Chondrocyte (in vitro differentiated cells): ENCODE data around the gene GPC6. TPM values are rescaled to one million over a fixed set of nuclear protein-coding genes. Genes with fewer than 3 reads are reported as not detected.

ENCODE experiments used
- DNase-seq: peaks from one replicate; pipeline ENCODE4 v3.0.0; 2021; ENCODE audit warnings: mixed read lengths, low spot score
- H3K27ac Mint-ChIP-seq: one replicate; pipeline ENCODE4 v1.8.0; 2021; ENCODE audit warnings: mild to moderate bottlenecking, moderate library complexity, mixed read lengths; ENCODE audit not compliant: unreplicated experiment
- H3K27me3 Mint-ChIP-seq: 2 replicates; pipeline ENCODE4 v1.8.0; 2021; ENCODE audit warnings: low read depth, mixed read lengths
- H3K36me3 Mint-ChIP-seq: 2 replicates; pipeline ENCODE4 v1.8.0; 2021; ENCODE audit warnings: low read depth, mixed read lengths
- H3K4me1 Mint-ChIP-seq: 2 replicates; pipeline ENCODE4 v1.8.0; 2021; ENCODE audit warnings: low read depth, mild to moderate bottlenecking, mixed read lengths
- H3K4me3 Mint-ChIP-seq: one replicate; pipeline ENCODE4 v1.8.0; 2021; ENCODE audit warnings: mild to moderate bottlenecking, moderate library complexity, mixed read lengths; ENCODE audit not compliant: unreplicated experiment
- H3K9me3 Mint-ChIP-seq: 2 replicates; pipeline ENCODE4 v1.8.0; 2021; ENCODE audit warnings: low read depth, mixed read lengths
- total RNA-seq: library from RNA; stranded (reverse); gene quantifications from 3 replicates; pipeline ENCODE4 v1.2.1, GENCODE V29; 2021
- TF ChIP-seq, protein P1 (sequence below): fragments of 200-600 bp; sonication (generic); IDR thresholded peaks from 2 replicates; pipeline ENCODE4 v1.5.0; 2021; ENCODE audit warnings: antibody characterized with exemption, mild to moderate bottlenecking, moderate library complexity

GPC6 gene
- total RNA-seq, 1 donor from 2014 or later: 76.1 TPM

DNA sequence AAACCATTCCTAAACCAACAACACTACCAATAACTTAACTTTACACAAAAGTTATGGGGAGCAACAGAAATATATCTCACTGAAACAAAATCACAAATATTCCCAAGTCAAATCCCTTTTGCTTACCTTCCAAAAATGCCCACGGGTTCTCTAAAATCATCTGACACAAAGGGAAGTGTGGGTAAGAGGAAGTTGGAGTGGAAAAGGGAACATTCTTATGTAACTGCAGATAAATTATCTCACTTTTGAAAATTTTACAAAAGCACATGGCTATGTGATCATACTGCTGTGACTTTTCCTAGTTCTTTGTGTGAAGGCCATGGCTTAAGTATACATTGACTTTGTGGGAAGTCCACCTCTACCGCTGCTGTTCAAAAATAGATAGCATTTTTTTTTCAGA is 350.5 kb downstream of the GPC6 start:
- H3K27ac Mint-ChIP-seq: no peak overlapping the region
- H3K9me3 Mint-ChIP-seq: no peaks in the 10 kb centered on the region
- DNase-seq: no peak
- TF ChIP-seq, protein P1, sequence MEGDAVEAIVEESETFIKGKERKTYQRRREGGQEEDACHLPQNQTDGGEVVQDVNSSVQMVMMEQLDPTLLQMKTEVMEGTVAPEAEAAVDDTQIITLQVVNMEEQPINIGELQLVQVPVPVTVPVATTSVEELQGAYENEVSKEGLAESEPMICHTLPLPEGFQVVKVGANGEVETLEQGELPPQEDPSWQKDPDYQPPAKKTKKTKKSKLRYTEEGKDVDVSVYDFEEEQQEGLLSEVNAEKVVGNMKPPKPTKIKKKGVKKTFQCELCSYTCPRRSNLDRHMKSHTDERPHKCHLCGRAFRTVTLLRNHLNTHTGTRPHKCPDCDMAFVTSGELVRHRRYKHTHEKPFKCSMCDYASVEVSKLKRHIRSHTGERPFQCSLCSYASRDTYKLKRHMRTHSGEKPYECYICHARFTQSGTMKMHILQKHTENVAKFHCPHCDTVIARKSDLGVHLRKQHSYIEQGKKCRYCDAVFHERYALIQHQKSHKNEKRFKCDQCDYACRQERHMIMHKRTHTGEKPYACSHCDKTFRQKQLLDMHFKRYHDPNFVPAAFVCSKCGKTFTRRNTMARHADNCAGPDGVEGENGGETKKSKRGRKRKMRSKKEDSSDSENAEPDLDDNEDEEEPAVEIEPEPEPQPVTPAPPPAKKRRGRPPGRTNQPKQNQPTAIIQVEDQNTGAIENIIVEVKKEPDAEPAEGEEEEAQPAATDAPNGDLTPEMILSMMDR: no peak
- no peaks in the 10 kb centered on the region for H3K36me3 Mint-ChIP-seq
- H3K27me3 Mint-ChIP-seq: no peaks in the 10 kb centered on the region
- no peak overlapping the region for H3K4me3 Mint-ChIP-seq
- H3K4me1 Mint-ChIP-seq: no peaks in the 10 kb centered on the region

DNA sequence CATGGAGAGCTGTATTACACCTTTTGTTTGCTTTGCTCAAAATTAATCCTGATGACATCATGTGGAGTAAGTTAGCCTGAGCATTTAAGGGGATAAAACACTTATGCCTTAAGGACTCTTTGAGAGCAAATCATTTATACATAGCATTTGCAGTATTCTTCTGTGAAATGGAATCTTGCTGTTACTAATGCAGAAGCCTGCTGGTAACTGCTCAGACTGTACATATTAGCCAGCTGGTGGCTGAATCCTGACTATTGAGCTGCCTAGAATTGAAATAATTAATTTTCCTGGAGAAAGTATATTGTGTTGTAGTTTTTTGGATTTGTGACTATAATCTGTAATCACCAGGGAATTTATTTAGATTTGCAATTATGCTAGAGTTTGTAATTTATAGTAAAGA is 363.2 kb downstream of the GPC6 start:
- DNase-seq: no peak
- Mint-ChIP-seq H3K9me3 (peaks cover 8% of the 10 kb centered on the region), H3K4me1 (no peaks in the 10 kb centered on the region), H3K27ac (no peak overlapping the region), H3K36me3 (no peaks in the 10 kb centered on the region), H3K4me3 (no peak overlapping the region), H3K27me3 (no peaks in the 10 kb centered on the region)
- TF ChIP-seq, protein P1: no peak

DNA sequence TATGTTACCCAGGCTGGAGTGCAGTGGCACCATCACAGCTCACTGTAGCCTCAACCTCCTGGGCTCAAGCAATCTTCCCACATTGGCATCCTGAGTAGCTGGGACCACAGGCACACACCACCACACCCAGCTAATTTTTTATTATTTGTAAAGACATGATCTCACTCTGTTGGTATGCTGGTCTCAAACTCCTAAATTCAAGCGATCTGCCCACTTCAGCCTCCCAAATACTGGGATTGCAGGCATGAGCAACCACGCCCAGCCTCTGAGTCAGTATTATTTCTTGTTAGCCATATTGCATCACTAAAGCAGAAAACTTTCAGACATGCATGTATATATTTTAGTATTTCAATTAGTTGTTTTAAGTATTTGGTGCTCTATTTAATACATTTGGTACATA is 376.4 kb downstream of the GPC6 start:
- no peaks in the 10 kb centered on the region for H3K36me3 Mint-ChIP-seq
- no peak for DNase-seq
- H3K4me3 Mint-ChIP-seq: no peak overlapping the region
- H3K4me1 Mint-ChIP-seq: peaks cover 36% of the 10 kb centered on the region
- peaks cover 5% of the 10 kb centered on the region for H3K9me3 Mint-ChIP-seq
- H3K27me3 Mint-ChIP-seq: no peaks in the 10 kb centered on the region
- H3K27ac Mint-ChIP-seq: peak overlapping the region; percentile 95
- TF ChIP-seq, protein P1: no peak

DNA sequence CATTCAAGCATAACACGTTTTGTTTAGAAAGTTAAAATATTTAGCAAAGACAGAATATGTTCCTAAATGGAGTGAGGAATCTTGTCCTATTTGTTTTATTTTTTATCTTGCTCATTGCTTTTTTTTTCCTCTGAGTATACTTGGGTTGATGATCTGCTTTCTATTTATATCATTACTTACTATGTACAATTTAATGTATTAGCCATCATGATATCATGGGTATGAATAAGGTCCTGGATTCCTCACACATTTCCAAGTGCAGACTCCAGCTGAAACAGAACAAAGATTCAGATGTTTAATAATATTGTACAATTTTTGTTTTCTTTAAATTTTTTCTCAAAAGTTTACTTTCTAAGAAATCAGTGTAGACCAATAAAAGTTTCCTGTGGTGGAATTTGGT is 388.2 kb downstream of the GPC6 start:
- Mint-ChIP-seq H3K27me3 (no peaks in the 10 kb centered on the region), H3K9me3 (no peaks in the 10 kb centered on the region), H3K27ac (no peak overlapping the region), H3K4me3 (no peak overlapping the region), H3K36me3 (no peaks in the 10 kb centered on the region), H3K4me1 (peaks cover 30% of the 10 kb centered on the region)
- no peak for DNase-seq
- TF ChIP-seq, protein P1: no peak

DNA sequence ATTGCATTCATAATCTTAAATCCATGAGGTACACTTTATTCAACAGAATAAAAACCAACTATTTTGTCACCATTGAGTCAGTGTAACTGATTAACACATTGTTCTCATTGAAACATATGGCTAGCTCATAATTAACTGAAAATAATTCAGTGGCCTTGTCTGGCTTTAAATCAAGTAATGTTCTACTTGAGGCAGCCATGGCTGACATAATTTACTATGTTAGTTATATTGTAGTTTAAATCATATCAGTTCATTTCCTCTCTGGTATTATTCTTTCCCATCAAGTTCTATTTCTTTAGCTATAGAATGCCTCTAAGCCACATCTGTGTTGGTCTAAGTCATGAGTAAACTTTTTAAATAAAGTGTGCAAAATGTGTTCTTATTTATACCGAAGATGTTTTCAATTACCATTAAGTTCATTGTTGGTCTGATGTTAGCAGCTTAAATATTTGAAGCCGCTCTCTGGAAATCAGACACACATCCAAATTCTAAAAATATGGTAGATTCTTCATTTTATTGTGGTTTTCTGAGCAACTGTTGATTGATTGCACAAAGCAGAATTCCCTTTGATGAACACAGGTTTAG is 393.7 kb downstream of the GPC6 start:
- H3K27ac Mint-ChIP-seq: no peak overlapping the region
- peaks cover 54% of the 10 kb centered on the region for H3K4me1 Mint-ChIP-seq
- H3K9me3 Mint-ChIP-seq: no peaks in the 10 kb centered on the region

More for the DNA sequence above, 393.7 kb downstream of the GPC6 start:
- Mint-ChIP-seq H3K36me3 (peaks cover 2% of the 10 kb centered on the region), H3K4me3 (no peak overlapping the region), H3K27me3 (no peaks in the 10 kb centered on the region)
- DNase-seq: no peak
- TF ChIP-seq, protein P1: no peak
